SH-SY5Y (cell line): ENCODE data around the gene TMEM63C.

Source experiments
- GATA2 ChIP-seq: IDR thresholded peaks from 2 replicates; pipeline ENCODE4 v1.6.1; 2011; ENCODE audit warnings: mild to moderate bottlenecking, low read depth, low read length
- GATA3 ChIP-seq: IDR thresholded peaks from 2 replicates; pipeline ENCODE4 v1.6.1; 2011; ENCODE audit warnings: low read depth, mild to moderate bottlenecking, low read length, moderate library complexity

TMEM63C gene

GRCh38 chr14:77201696-77202095 is 20.1 kb downstream of the TMEM63C start:
- TF ChIP-seq GATA2 = no peak
- no peak for TF ChIP-seq GATA3

GRCh38 chr14:77203611-77204458 is 22.2 kb downstream of the TMEM63C start:
- TF ChIP-seq GATA2 (peak; percentile 81), GATA3 (no peak)

- TF ChIP-seq GATA3 = no peak
- TF ChIP-seq GATA2 = no peak
Measured at GRCh38 chr14:77204459-77204771, 22.8 kb downstream of the TMEM63C start.

- TF ChIP-seq GATA3 = no peak
- TF ChIP-seq GATA2 = no peak
Measured at GRCh38 chr14:77204907-77205306, 23.3 kb downstream of the TMEM63C start.

GRCh38 chr14:77205566-77205965 is 24.0 kb downstream of the TMEM63C start:
- TF ChIP-seq GATA2 = no peak
- TF ChIP-seq GATA3 = no peak

GRCh38 chr14:77206261-77206824 is 24.7 kb downstream of the TMEM63C start:
- no peak for TF ChIP-seq GATA3
- TF ChIP-seq GATA2 = no peak

GRCh38 chr14:77206877-77207389 is 25.3 kb downstream of the TMEM63C start:
- TF ChIP-seq GATA2 (no peak), GATA3 (no peak)

- TF ChIP-seq GATA2 (no peak), GATA3 (no peak)
Measured at GRCh38 chr14:77208291-77208978, 26.8 kb downstream of the TMEM63C start.

GRCh38 chr14:77208979-77209318 is 27.4 kb downstream of the TMEM63C start:
- TF ChIP-seq GATA3 (no peak), GATA2 (no peak)

- no peak for TF ChIP-seq GATA3
- no peak for TF ChIP-seq GATA2
Measured at GRCh38 chr14:77212097-77212870, 30.7 kb downstream of the TMEM63C start.

- no peak for TF ChIP-seq GATA3
- TF ChIP-seq GATA2 = no peak
Measured at GRCh38 chr14:77212943-77213678, 31.5 kb downstream of the TMEM63C start.

GRCh38 chr14:77213679-77214016 is 32.0 kb downstream of the TMEM63C start:
- TF ChIP-seq GATA3 (no peak), GATA2 (no peak)

GRCh38 chr14:77214216-77214615 is 32.6 kb downstream of the TMEM63C start:
- no peak for TF ChIP-seq GATA2
- no peak for TF ChIP-seq GATA3
